Measurements from ENCODE around the gene INPP5F. TPM values are rescaled to one million over a fixed set of nuclear protein-coding genes. Genes with fewer than 3 reads are reported as not detected.

Gene INPP5F
- total RNA-seq, 2 donors from 2014 or later: 6.7 to 15.4 TPM

- Mint-ChIP-seq H3K36me3 (peaks cover 51% of the 10 kb centered on the region), H3K9me3 (no peaks in the 10 kb centered on the region), H3K4me1 (ENCODE audit: low read depth in 2 of 2) (peaks cover 4% of the 10 kb centered on the region in 2 donors), H3K4me3 (no peak overlapping the region), H3K27ac (no peak overlapping the region), H3K27me3 (no peaks in the 10 kb centered on the region)
- DNase-seq (ENCODE audit: low spot score) (no peak), ATAC-seq (no peak)
These were observed 119.8 kb downstream of the INPP5F start for GRCh38 chr10:119845656-119846055.

GRCh38 chr10:119849031-119849789 is 123.4 kb downstream of the INPP5F start:
- Mint-ChIP-seq H3K27me3 (no peaks in the 10 kb centered on the region), H3K4me1 (ENCODE audit: low read depth in 2 of 2) (peaks cover 4% of the 10 kb centered on the region in 2 donors), H3K36me3 (peaks cover 38% of the 10 kb centered on the region), H3K9me3 (no peaks in the 10 kb centered on the region), H3K27ac (no peak overlapping the region), H3K4me3 (no peak overlapping the region)
- ATAC-seq (no peak), DNase-seq (ENCODE audit: low spot score) (no peak)

- H3K36me3 Mint-ChIP-seq: peaks cover 38% of the 10 kb centered on the region
- no peak for ATAC-seq
- no peaks in the 10 kb centered on the region for H3K9me3 Mint-ChIP-seq
- no peak overlapping the region for H3K4me3 Mint-ChIP-seq
- H3K27ac Mint-ChIP-seq: no peak overlapping the region
- H3K27me3 Mint-ChIP-seq: no peaks in the 10 kb centered on the region
- no peak for DNase-seq (ENCODE audit: low spot score)
- H3K4me1 Mint-ChIP-seq (ENCODE audit: low read depth in 2 of 2): peaks cover 4 to 6% of the 10 kb centered on the region in 2 donors
These were observed 124.1 kb downstream of the INPP5F start for GRCh38 chr10:119849944-119850343.

- ATAC-seq (no peak), DNase-seq (ENCODE audit: low spot score) (no peak)
- Mint-ChIP-seq H3K9me3 (no peaks in the 10 kb centered on the region), H3K4me3 (no peak overlapping the region), H3K27me3 (no peaks in the 10 kb centered on the region), H3K36me3 (peaks cover 38% of the 10 kb centered on the region), H3K27ac (no peak overlapping the region), H3K4me1 (ENCODE audit: low read depth in 2 of 2) (peaks cover 0 to 5% of the 10 kb centered on the region in 2 donors)
These were observed 126.4 kb downstream of the INPP5F start for GRCh38 chr10:119852277-119852676.

GRCh38 chr10:119852822-119853221 is 127.0 kb downstream of the INPP5F start:
- no peaks in the 10 kb centered on the region for H3K27me3 Mint-ChIP-seq

GRCh38 chr10:119853574-119853973 is 127.7 kb downstream of the INPP5F start:
- Mint-ChIP-seq H3K36me3 (peaks cover 36% of the 10 kb centered on the region), H3K27ac (no peak overlapping the region), H3K9me3 (no peaks in the 10 kb centered on the region), H3K4me1 (ENCODE audit: low read depth in 2 of 2) (peaks cover 0 to 5% of the 10 kb centered on the region in 2 donors), H3K27me3 (no peaks in the 10 kb centered on the region), H3K4me3 (no peak overlapping the region)
- DNase-seq (ENCODE audit: low spot score) (no peak), ATAC-seq (no peak)

More at GRCh38 chr10:119852822-119853221, 127.0 kb downstream of the INPP5F start:
- H3K36me3 Mint-ChIP-seq: peaks cover 38% of the 10 kb centered on the region
- no peak overlapping the region for H3K4me3 Mint-ChIP-seq
- ATAC-seq: no peak
- no peak for DNase-seq (ENCODE audit: low spot score)
- H3K27ac Mint-ChIP-seq: no peak overlapping the region
- peaks cover 0 to 5% of the 10 kb centered on the region in 2 donors for H3K4me1 Mint-ChIP-seq (ENCODE audit: low read depth in 2 of 2)
- no peaks in the 10 kb centered on the region for H3K9me3 Mint-ChIP-seq

- Mint-ChIP-seq H3K9me3 (no peaks in the 10 kb centered on the region), H3K4me1 (ENCODE audit: low read depth in 2 of 2) (peaks cover 28 to 37% of the 10 kb centered on the region in 2 donors), H3K4me3 (no peak overlapping the region), H3K36me3 (peaks cover 27% of the 10 kb centered on the region), H3K27me3 (no peaks in the 10 kb centered on the region), H3K27ac (no peak overlapping the region)
- DNase-seq (ENCODE audit: low spot score) (no peak), ATAC-seq (no peak)
These were observed 132.2 kb downstream of the INPP5F start for GRCh38 chr10:119858063-119858462.

GRCh38 chr10:119859420-119860258 is 133.8 kb downstream of the INPP5F start:
- Mint-ChIP-seq H3K27ac (no peak overlapping the region), H3K9me3 (no peaks in the 10 kb centered on the region), H3K27me3 (no peaks in the 10 kb centered on the region), H3K4me1 (ENCODE audit: low read depth in 2 of 2) (peaks cover 35 to 47% of the 10 kb centered on the region in 2 donors), H3K4me3 (no peak overlapping the region), H3K36me3 (peaks cover 33% of the 10 kb centered on the region)
- ATAC-seq (no peak), DNase-seq (ENCODE audit: low spot score) (no peak)

- H3K9me3 Mint-ChIP-seq: no peaks in the 10 kb centered on the region
- no peak for DNase-seq (ENCODE audit: low spot score)
- no peak overlapping the region for H3K4me3 Mint-ChIP-seq
- ATAC-seq: peak in 1 of 2 donors; percentile 43
- H3K27me3 Mint-ChIP-seq: no peaks in the 10 kb centered on the region
- H3K36me3 Mint-ChIP-seq: peaks cover 26% of the 10 kb centered on the region
- H3K4me1 Mint-ChIP-seq (ENCODE audit: low read depth in 2 of 2): peaks cover 43 to 52% of the 10 kb centered on the region in 2 donors
- peak overlapping the region; percentile 1 to 32 for H3K27ac Mint-ChIP-seq
These were observed 135.2 kb downstream of the INPP5F start for GRCh38 chr10:119860866-119861607.

GRCh38 chr10:119862524-119862923 is 136.7 kb downstream of the INPP5F start:
- H3K27ac Mint-ChIP-seq: no peak overlapping the region
- peaks cover 21% of the 10 kb centered on the region for H3K36me3 Mint-ChIP-seq
- H3K4me3 Mint-ChIP-seq: no peak overlapping the region
- ATAC-seq: no peak
- DNase-seq (ENCODE audit: low spot score): no peak
- H3K4me1 Mint-ChIP-seq (ENCODE audit: low read depth in 2 of 2): peaks cover 51 to 55% of the 10 kb centered on the region in 2 donors
- no peaks in the 10 kb centered on the region for H3K27me3 Mint-ChIP-seq
- H3K9me3 Mint-ChIP-seq: no peaks in the 10 kb centered on the region

GRCh38 chr10:119863951-119864565 is 138.2 kb downstream of the INPP5F start:
- Mint-ChIP-seq H3K36me3 (peaks cover 19% of the 10 kb centered on the region), H3K27ac (peak overlapping the region; percentile 3 to 24), H3K4me1 (ENCODE audit: low read depth in 2 of 2) (peaks cover 57 to 58% of the 10 kb centered on the region in 2 donors), H3K9me3 (no peaks in the 10 kb centered on the region), H3K27me3 (no peaks in the 10 kb centered on the region), H3K4me3 (peak overlapping the region; percentile 21)
- DNase-seq (ENCODE audit: low spot score) (no peak), ATAC-seq (no peak)

GRCh38 chr10:119865699-119866240 is 139.9 kb downstream of the INPP5F start:
- Mint-ChIP-seq H3K4me1 (ENCODE audit: low read depth in 2 of 2) (peaks cover 54% of the 10 kb centered on the region in 2 donors), H3K4me3 (no peak overlapping the region), H3K36me3 (peaks cover 14% of the 10 kb centered on the region), H3K9me3 (no peaks in the 10 kb centered on the region), H3K27ac (no peak overlapping the region), H3K27me3 (no peaks in the 10 kb centered on the region)
- no peak for DNase-seq (ENCODE audit: low spot score)
- no peak for ATAC-seq

GRCh38 chr10:119867317-119867716 is 141.5 kb downstream of the INPP5F start:
- no peaks in the 10 kb centered on the region for H3K27me3 Mint-ChIP-seq
- H3K4me3 Mint-ChIP-seq: no peak overlapping the region
- no peak overlapping the region for H3K27ac Mint-ChIP-seq
- H3K4me1 Mint-ChIP-seq (ENCODE audit: low read depth in 2 of 2): peaks cover 47 to 50% of the 10 kb centered on the region in 2 donors
- ATAC-seq: no peak
- no peaks in the 10 kb centered on the region for H3K9me3 Mint-ChIP-seq
- H3K36me3 Mint-ChIP-seq: peaks cover 14% of the 10 kb centered on the region
- DNase-seq (ENCODE audit: low spot score): no peak

Measured in natural killer cell treated with Interleukin-12 subunit alpha and Interleukin-12 subunit beta and Interleukin-15 and Interleukin-18, amount 100 ng/mL, for 72 hours (primary cell).